T-helper 22 cell (primary cell): ENCODE measurements around the gene UFM1.
"Not testable (repeated sequence)": the region's sequence is repeated elsewhere in the genome, so short reads cannot be mapped to it uniquely, and the experiment has no call there.

Experiments
- DNase-seq: peaks from one replicate; pipeline ENCODE4 v3.0.0-alpha.2; 2020; ENCODE audit warnings: low read depth

The UFM1 gene

DNA sequence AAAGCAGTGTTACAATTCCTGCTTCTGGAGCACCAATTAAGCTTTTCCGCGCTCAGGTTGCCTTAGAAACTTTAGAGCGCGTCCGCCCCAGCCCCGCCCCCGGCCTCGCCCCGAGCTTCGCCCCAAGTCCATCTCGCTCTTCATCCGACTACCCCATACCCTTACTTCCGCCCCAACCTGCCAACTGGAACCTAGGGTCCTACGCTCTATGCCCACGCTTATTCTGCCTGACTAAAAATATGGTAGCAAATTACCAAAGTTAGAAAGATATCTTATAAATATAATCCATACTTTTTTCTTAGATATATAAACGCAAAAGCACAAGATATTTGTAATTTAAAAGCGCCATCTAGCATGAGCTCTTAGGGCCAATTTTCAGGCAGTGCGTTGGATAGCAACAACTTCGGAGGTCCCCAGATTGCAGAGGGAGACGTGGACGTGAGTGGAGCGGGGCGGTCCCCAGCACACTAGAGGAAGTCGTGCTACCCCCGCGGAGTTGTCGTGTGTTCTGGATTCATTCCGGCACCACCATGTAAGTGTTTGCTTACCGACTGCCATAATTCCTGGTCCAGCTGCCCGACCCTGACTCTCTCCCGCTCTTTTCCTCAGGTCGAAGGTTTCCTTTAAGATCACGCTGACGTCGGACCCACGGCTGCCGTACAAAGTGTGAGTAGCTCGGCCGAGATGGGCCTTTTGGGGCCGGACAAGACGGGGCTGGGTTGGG lies at the start of gene UFM1:
TSS of gene UFM1 (plus strand) at position 462 of the 724 bp plus-strand sequence. CDS start at position 531, 69 bp downstream.
- DNase-seq, result peak; percentile 78

- no peak for DNase-seq
These were observed 48.4 kb upstream of the UFM1 start for GRCh38 chr13:38301236-38301635.

- no peak for DNase-seq
These were observed 45.8 kb upstream of the UFM1 start for GRCh38 chr13:38303816-38304320.

DNA sequence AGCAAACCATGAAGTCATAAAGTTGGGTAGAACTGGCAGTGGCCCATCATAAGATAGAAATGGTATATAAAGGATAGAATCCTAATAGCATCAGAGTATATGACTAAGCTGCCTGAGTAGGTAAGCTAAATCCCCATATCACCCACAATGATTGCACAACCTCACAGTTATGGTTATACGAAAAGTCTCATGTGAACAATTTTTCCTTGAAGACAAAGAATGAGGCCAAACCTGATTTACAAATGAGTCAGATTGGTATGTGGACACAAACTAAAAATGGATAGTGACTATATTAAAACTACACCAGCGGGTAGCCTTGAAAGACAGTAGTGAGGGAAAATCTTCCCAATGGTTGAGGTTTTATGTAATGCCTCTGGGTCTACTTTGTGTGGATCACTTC lies 40.9 kb upstream of the UFM1 start:
- no peak for DNase-seq

GRCh38 chr13:38309397-38309796 lies 40.3 kb upstream of the UFM1 start:
- no peak for DNase-seq

GRCh38 chr13:38311175-38311574 lies 38.5 kb upstream of the UFM1 start:
- DNase-seq, result not testable (repeated sequence)

DNA sequence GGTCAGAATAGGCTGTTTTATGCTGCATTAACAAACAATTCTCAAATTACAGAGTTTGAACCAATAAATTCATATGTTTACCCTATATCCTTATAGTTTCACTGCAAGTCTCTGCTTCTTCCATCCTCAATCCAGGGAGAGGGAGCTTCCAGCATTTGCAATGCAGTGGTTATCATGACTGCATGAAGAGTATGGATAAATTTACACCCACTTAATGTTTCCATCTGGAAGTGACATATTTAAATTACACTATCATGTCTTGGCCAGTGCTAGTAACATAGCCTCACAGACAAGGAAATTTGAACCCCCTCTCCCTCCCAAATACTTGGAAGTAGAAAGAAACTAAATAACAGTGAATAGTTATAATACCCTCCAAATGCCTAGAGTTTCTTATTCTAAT lies 33.5 kb upstream of the UFM1 start:
- no peak for DNase-seq

- no peak for DNase-seq
These were observed 28.0 kb upstream of the UFM1 start for GRCh38 chr13:38321654-38322053.

DNA sequence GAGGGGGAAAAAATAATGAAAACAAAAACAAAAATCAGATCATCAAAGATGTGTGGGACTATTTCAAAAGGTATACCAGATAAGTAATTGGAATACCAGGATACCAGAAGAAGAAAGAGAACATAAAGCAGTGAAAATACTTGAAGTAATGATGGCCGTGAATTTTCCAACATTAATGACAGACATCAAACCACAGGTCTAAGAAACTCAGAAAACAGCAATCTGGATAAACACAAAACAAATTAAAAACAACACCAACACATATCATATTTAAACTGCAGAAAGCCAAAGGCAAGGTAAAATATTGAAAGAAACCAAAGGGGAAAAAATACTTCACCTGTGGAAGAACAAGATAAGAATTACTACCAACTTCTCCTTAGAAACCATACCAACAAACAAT lies 24.2 kb upstream of the UFM1 start:
- no peak for DNase-seq

DNA sequence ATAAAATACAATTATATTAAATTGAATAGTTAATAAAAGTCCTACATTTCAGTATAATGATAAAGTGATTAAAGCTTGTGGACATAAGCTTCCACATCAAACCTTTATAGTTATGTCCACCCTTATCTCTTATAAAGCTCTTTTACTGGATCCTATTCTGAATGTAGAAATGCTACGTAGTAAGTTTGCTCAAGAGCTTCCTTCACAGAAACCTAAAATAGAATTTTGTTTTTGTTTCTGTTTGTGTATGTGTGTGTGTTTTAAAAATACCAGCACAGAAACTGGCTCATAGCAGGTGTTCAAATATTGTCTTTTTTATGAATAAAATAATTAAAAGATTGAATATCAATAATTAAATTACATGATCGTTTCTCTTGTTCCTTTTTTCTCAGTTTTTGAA lies 21.0 kb upstream of the UFM1 start:
- no peak for DNase-seq

- no peak for DNase-seq
These were observed 14.8 kb upstream of the UFM1 start for GRCh38 chr13:38334845-38335244.

DNA sequence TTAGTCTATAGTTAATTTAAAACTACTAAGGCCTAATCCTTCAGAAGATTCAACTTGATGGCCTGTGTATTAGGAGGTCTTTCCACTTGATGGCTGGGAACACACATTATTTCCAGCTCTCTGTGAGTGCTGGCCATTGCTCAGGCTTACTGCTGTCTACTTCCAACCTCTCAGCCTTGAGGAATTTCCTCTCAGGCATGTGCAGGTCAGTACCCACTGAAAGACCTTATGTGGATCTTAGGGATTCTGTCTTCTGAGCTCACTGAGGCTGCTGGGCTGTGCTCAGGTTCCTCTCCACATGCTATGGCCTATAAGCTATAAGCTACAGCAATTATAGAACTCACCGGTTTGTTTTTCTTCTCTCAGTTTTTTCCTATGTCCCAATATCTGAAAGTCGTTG lies 11.6 kb upstream of the UFM1 start:
- no peak for DNase-seq

GRCh38 chr13:38340624-38341023 lies 9.0 kb upstream of the UFM1 start:
- DNase-seq, result no peak

- DNase-seq, result no peak
These were observed 8.4 kb upstream of the UFM1 start for GRCh38 chr13:38341149-38341692.

- no peak for DNase-seq
These were observed 2.9 kb upstream of the UFM1 start for GRCh38 chr13:38346764-38347163.

- DNase-seq, result no peak
These were observed 726 bp upstream of the UFM1 start for GRCh38 chr13:38348861-38349389.

DNA sequence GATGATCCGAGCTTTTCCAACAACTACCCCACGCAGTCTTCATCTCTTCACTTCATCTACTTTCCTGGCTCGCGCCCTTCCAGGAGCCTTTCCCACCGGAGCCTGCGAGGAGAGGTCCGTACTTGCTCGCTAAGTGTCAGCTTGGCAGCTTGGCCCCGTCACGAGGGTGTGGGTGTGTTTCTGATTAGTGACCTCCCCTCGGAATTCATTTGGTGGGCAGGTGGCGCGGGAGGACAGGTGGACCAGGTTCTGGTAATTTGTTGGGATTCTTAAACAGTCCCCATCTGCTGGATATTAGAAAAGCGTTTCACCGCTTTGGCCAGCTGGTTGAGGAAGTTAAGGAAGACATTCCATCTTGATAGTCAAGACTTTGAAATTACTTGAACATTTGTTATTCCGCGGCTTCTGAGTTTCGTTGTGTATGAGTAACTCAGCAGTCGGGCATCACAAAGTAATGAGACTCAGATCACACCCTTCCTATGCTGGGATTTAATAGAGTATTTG lies 515 bp downstream of the UFM1 start:
- peak; percentile 11 for DNase-seq

- DNase-seq, result no peak
These were observed 6.0 kb downstream of the UFM1 start for GRCh38 chr13:38355595-38356119.

- DNase-seq, result no peak
These were observed 9.0 kb downstream of the UFM1 start for GRCh38 chr13:38358684-38359083.

GRCh38 chr13:38361542-38362262 lies 12.1 kb downstream of the UFM1 start:
- no peak for DNase-seq

DNA sequence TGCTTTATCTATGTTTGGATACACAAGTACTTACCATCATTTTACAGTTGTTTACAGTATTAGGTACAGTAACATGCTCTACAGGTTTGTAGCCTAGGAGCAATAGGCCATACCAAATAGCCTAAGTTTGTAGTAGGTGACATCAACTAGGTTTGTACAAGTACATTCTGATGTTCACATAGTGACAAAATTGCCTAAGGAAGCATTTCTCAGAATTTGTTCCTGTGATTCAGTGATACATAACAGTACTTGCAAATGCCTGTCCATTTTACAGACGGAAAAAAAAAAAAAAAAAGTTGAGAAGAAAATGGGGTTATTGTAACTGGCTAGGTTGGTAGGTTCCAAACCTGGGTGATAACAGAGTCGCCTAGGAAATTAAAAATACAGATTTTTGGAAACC lies 13.6 kb downstream of the UFM1 start:
- no peak for DNase-seq

DNA sequence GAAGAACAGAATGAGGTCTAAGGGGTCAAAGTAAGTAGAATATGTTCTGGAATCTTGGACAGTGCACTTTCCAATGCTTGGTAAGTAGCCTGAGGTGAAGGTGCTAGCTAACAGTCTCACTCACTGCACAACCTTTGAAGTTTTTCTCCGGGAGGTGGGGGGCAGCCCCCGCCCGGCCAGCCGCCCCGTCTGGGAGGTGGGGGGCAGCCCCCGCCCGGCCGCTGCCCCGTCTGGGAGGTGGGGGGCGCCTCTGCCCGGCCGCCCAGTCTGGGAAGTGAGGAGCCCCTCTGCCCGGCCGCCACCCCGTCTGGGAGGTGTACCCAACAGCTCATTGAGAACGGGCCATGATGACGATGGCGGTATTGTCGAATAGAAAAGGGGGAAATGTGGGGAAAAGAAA lies 14.1 kb downstream of the UFM1 start:
- DNase-seq, result not testable (repeated sequence)
